Neural progenitor cell (in vitro differentiated cells): ENCODE data around the gene UBE3C.

ENCODE experiments used
- CTCF ChIP-seq: fragments of 200-600 bp; sonication (generic); IDR thresholded peaks from 2 replicates; pipeline ENCODE4 v1.5.1; 2017; ENCODE audit warnings: antibody characterized with exemption, mild to moderate bottlenecking
- EZH2 ChIP-seq: fragments of 200-600 bp; sonication (generic); IDR thresholded peaks from 2 replicates; pipeline ENCODE4 v1.6.1; 2017; ENCODE audit warnings: antibody characterized with exemption, mild to moderate bottlenecking, moderate library complexity
- EZH2phosphoT487 ChIP-seq: fragments of 200-600 bp; sonication (generic); IDR thresholded peaks from 2 replicates; pipeline ENCODE4 v1.6.1; 2017; ENCODE audit warnings: antibody characterized with exemption

- TF ChIP-seq CTCF (no peak), EZH2 (no peak), EZH2phosphoT487 (no peak)
These were observed 145.7 kb downstream of the UBE3C start for GRCh38 chr7:157284229-157285014.
